HepG2 (cell line): ENCODE measurements around the gene PTPN14. TPM values are rescaled to one million over a fixed set of nuclear protein-coding genes. Genes with fewer than 3 reads are reported as not detected.

Experiments used
- ATAC-seq: fragments of 200-7000 bp; cut with Tn5 transposase; 3 replicates; pipeline ENCODE4 v1.9.1; 2020; ENCODE audit warnings: mild to moderate bottlenecking, moderate library complexity
- BruUV-seq: library from RNA; stranded (reverse); fragments of 400-500 nt; replicated peaks from 2 replicates; lab custom pipeline; 2021; lab: Mats Ljungman, UMichigan
- CTCF ChIA-PET: fragments of 300-600 bp; formaldehyde crosslinking; extraction: SDS; loops from one replicate; lab custom pipeline; 2021; ENCODE audit warnings: low total read pairs, inconsistent platforms, low intra/inter-chr PET ratio; lab: Yijun Ruan, JAX
- POLR2A ChIA-PET: fragments of 350-600 bp; sonication (Branson Sonifier 250); formaldehyde crosslinking; loops from one replicate; lab custom pipeline; 2020; ENCODE audit warnings: antibody characterized with exemption, inconsistent platforms; lab: Yijun Ruan, JAX
- DNase-seq: peaks from one replicate; pipeline ENCODE4 v3.0.0-alpha.2; 2015; ENCODE audit warnings: low spot score
- FAIRE-seq: peaks from 3 replicates; lab custom pipeline; 2011; peaks lifted over from hg19 to GRCh38; lab: Jason Lieb, UNC
- H2AFZ ChIP-seq: one replicate; pipeline ENCODE4 v1.6.1; 2011; ENCODE audit warnings: low read length, inconsistent platforms
- H3K27ac ChIP-seq: fragments of 300-600 bp; 3 replicates; pipeline ENCODE4 v1.8.0; 2011; ENCODE audit warnings: mixed run types, mild to moderate bottlenecking, mixed read lengths, low read length, inconsistent platforms; ENCODE audit not compliant: insufficient read depth; ENCODE audit errors: extremely low read length
- H3K27me3 ChIP-seq, 2 experiments: fragments of 200-600 bp in 1 of 2; 2 replicates in 1 of 2; 3 replicates in 1 of 2; pipeline versions ENCODE4 v1.6.0 to v1.8.0; 2011; ENCODE audit warnings: low read length in 2 of 2, mild to moderate bottlenecking in 2 of 2, moderate library complexity in 2 of 2, inconsistent platforms in 1 of 2; ENCODE audit not compliant: insufficient read depth in 2 of 2, control insufficient read depth in 1 of 2
- H3K36me3 ChIP-seq, 2 experiments: fragments of 200-600 bp in 1 of 2; replicated peaks in 1 of 2; 2 replicates in 1 of 2; 3 replicates in 1 of 2; pipeline versions ENCODE4 v1.5.1 to v1.8.0; 2011; ENCODE audit warnings: low read length in 2 of 2, inconsistent platforms in 1 of 2; ENCODE audit not compliant: insufficient read depth in 2 of 2, control insufficient read depth in 1 of 2
- H3K4me1 ChIP-seq: 2 replicates; pipeline ENCODE4 v1.5.1; 2012; ENCODE audit warnings: low read length, inconsistent platforms; ENCODE audit not compliant: insufficient read depth
- H3K4me2 ChIP-seq: 2 replicates; pipeline ENCODE4 v1.6.0; 2011; ENCODE audit warnings: low read depth, low read length, inconsistent platforms
- H3K4me3 ChIP-seq, 3 experiments: fragments of 200-600 bp in 1 of 3; sonication (generic), shearing (Covaris generic) in 1 of 3; replicated peaks in 1 of 3; 2 replicates each; pipeline ENCODE4 v1.5.1; 2011 to 2016; ENCODE audit warnings: low read length in 3 of 3, inconsistent platforms in 2 of 3, low read depth in 2 of 3, mild to moderate bottlenecking in 2 of 3, control low read depth in 1 of 3, mixed read lengths in 1 of 3; ENCODE audit not compliant: insufficient read depth in 1 of 3
- H3K79me2 ChIP-seq: one replicate; pipeline ENCODE4 v1.6.1; 2011; ENCODE audit warnings: low read length, inconsistent platforms; ENCODE audit not compliant: insufficient read depth
- H3K9ac ChIP-seq: 2 replicates; pipeline ENCODE4 v1.6.0; 2011; ENCODE audit warnings: mild to moderate bottlenecking, low read depth, low read length, inconsistent platforms; ENCODE audit not compliant: insufficient read depth
- H3K9me3 ChIP-seq: 2 replicates; pipeline ENCODE4 v1.5.1; 2012; ENCODE audit warnings: mild to moderate bottlenecking, low read length
- H4K20me1 ChIP-seq: 2 replicates; pipeline ENCODE4 v1.6.0; 2011; ENCODE audit warnings: inconsistent platforms, mild to moderate bottlenecking, low read length, moderate library complexity; ENCODE audit not compliant: insufficient read depth
- CEBPB ChIP-seq: IDR thresholded peaks from 2 replicates; pipeline ENCODE4 v1.6.1; 2011; ENCODE audit warnings: low read depth, low read length, improper control_type of control experiment, borderline replicate concordance
- HHEX ChIP-seq: IDR thresholded peaks from 2 replicates; pipeline ENCODE4 v1.6.1; 2016; ENCODE audit warnings: control low read depth
- HNF4A ChIP-seq: sonication (generic); formaldehyde crosslinking; IDR thresholded peaks from 2 replicates; pipeline ENCODE4 v1.4.0; 2020; ENCODE audit warnings: missing genetic modification reagents
- HNRNPL ChIP-seq: fragments of 200-400 bp; formaldehyde crosslinking; IDR thresholded peaks from 2 replicates; pipeline ENCODE4 v1.6.1; 2017; ENCODE audit warnings: mild to moderate bottlenecking, low read depth, low read length
- MEIS2 ChIP-seq: sonication (generic); formaldehyde crosslinking; IDR thresholded peaks from 2 replicates; pipeline ENCODE4 v1.9.0; 2021; ENCODE audit warnings: mild to moderate bottlenecking, missing genetic modification reagents
- NAIF1 ChIP-seq: sonication (generic); formaldehyde crosslinking; IDR thresholded peaks from 2 replicates; pipeline ENCODE4 v1.5.0; 2020; ENCODE audit warnings: mild to moderate bottlenecking, missing genetic modification reagents, borderline replicate concordance
- RFX1 ChIP-seq: fragments of 450-650 bp; IDR thresholded peaks from 2 replicates; pipeline ENCODE4 v1.6.1; 2017
- SKIL ChIP-seq: sonication (generic); formaldehyde crosslinking; IDR thresholded peaks from 2 replicates; pipeline ENCODE4 v1.8.0; 2022; ENCODE audit warnings: missing genetic modification reagents, mild to moderate bottlenecking, moderate library complexity, borderline replicate concordance
- SMAD3 ChIP-seq: sonication (generic); formaldehyde crosslinking; IDR thresholded peaks from 2 replicates; pipeline ENCODE4 v1.4.0; 2020; ENCODE audit warnings: missing genetic modification reagents
- TEAD3 ChIP-seq: optimal IDR thresholded peaks from 2 replicates; pipeline ENCODE3; 2016; ENCODE audit warnings: borderline replicate concordance
- ZNF776 ChIP-seq: sonication (generic); formaldehyde crosslinking; IDR thresholded peaks from 2 replicates; pipeline ENCODE4 v1.4.0; 2020; ENCODE audit warnings: mild to moderate bottlenecking, missing genetic modification reagents
- WGBS: methylation state at CpG from one replicate; pipeline ENCODE4 v1.1.6; 2017; ENCODE audit warnings: low lambda C conversion rate; 5-methylcytosine and 5-hydroxymethylcytosine counted together
- in situ Hi-C: cut with HindIII; loops from 2 replicates; pipeline ENCODE4 v1.10.0; 2017; ENCODE audit warnings: low pct_unique_long_range_greater_than_20kb; ENCODE audit not compliant: extremely low pct_ligation_motif_present
- intact Hi-C: fragments of 100-400 bp; cut with micrococcal nuclease; formaldehyde crosslinking; loops from one replicate; pipeline ENCODE4 v1.10.0; 2022; ENCODE audit not compliant: unreplicated experiment
- polyA plus RNA-seq, 8 experiments: library from polyadenylated mRNA; depleted of rRNA in 3 of 8; stranded (reverse) in 7 of 8; unstranded in 1 of 8; fragments of >200 nt; fragmentation: Illumina TruSeq in 4 of 8; extraction: Trizol in 4 of 8; gene quantifications; 2 replicates each; pipeline versions ENCODE4 v1.2.1 to v1.2.3, GENCODE V29; 2011 to 2016; ENCODE audit warnings: low read depth in 4 of 8, missing spikeins in 1 of 8, mixed read lengths in 1 of 8; ENCODE audit not compliant: insufficient read depth in 1 of 8
- total RNA-seq, 5 experiments: library from RNA; depleted of rRNA; stranded (reverse); fragments of >200 nt; fragmentation: Illumina TruSeq; extraction: Trizol; gene quantifications; 2 replicates each; pipeline ENCODE4 v1.2.3, GENCODE V29; 2016; ENCODE audit warnings: low read depth in 1 of 5
- TF ChIP-seq, protein P1 (sequence below): IDR thresholded peaks from 2 replicates; pipeline ENCODE4 v1.6.1; 2016; ENCODE audit warnings: missing genetic modification reagents, missing compliant biosample characterization
- TF ChIP-seq, protein P2 (sequence below): sonication (generic); formaldehyde crosslinking; IDR thresholded peaks from 2 replicates; pipeline ENCODE4 v1.4.0; 2020; ENCODE audit warnings: missing genetic modification reagents, low read depth, mild to moderate bottlenecking, borderline replicate concordance
- TF ChIP-seq, protein P3 (sequence below): sonication (generic); formaldehyde crosslinking; IDR thresholded peaks from 2 replicates; pipeline ENCODE4 v1.8.0; 2022; ENCODE audit warnings: mild to moderate bottlenecking, missing genetic modification reagents

Gene PTPN14
- total and polyA plus RNA-seq, 2 of the 13 experiments (the other 11 are each of a cell fraction or from before 2014, with no cell fraction given) = 3.9 to 4.7 TPM

GRCh38 chr1:214360116-214360515 is 191.3 kb downstream of the PTPN14 start:
- ATAC-seq = peak; percentile 61
- Histone ChIP-seq H3K4me2 (no peak overlapping the region), H4K20me1 (no peaks in the 10 kb centered on the region), H3K4me1 (0 out of 2 replicates have a peak, but pooled peaks cover 7% of the 10 kb centered on the region), H3K4me3 (no peak overlapping the region), H3K9ac (no peak overlapping the region), H3K27me3 (no peaks in the 10 kb centered on the region), H3K9me3 (no peaks in the 10 kb centered on the region), H2AFZ (no peak overlapping the region), H3K27ac (no peak overlapping the region), H3K79me2 (no peaks in the 10 kb centered on the region), H3K36me3 (peaks cover 8 to 10% of the 10 kb centered on the region in 2 experiments; a peak in 4 of 5 replicates)
- intact Hi-C loops = no loop called here
- WGBS = 57% methylated on average over 5 of the region's 5 CpGs
- CTCF ChIA-PET = no interaction called here
- POLR2A ChIA-PET = no interaction called here
- DNase-seq = peak; percentile 16
- no peak for FAIRE-seq
- BruUV-seq = no TSS peak
- in situ Hi-C loops = no loop called here
- TF ChIP-seq, protein P1, sequence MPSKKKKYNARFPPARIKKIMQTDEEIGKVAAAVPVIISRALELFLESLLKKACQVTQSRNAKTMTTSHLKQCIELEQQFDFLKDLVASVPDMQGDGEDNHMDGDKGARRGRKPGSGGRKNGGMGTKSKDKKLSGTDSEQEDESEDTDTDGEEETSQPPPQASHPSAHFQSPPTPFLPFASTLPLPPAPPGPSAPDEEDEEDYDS (CRISPR knock-in tag) = no peak
- TF ChIP-seq HNF4A (CRISPR knock-in tag) (0 out of 2 replicates have a peak, but pooled peaks have one; percentile 33), CEBPB (peak; percentile 41; the same call in 1 of the 2 replicates)

GRCh38 chr1:214354440-214355148 is 196.8 kb downstream of the PTPN14 start:
- Histone ChIP-seq H4K20me1 (no peaks in the 10 kb centered on the region), H3K79me2 (no peaks in the 10 kb centered on the region), H3K36me3 (peaks cover 5% of the 10 kb centered on the region in 2 experiments; a peak in 1 of 5 replicates), H3K9ac (no peak overlapping the region), H3K27ac (no peak overlapping the region), H3K4me3 (no peak overlapping the region), H3K4me1 (no peaks in the 10 kb centered on the region), H3K27me3 (no peaks in the 10 kb centered on the region), H3K4me2 (no peak overlapping the region), H2AFZ (no peak overlapping the region), H3K9me3 (no peaks in the 10 kb centered on the region)
- no peak for DNase-seq
- 83% methylated on average over 4 of the region's 4 CpGs for WGBS
- in situ Hi-C loops = no loop called here
- ChIA-PET POLR2A (no interaction called here), CTCF (no interaction called here)
- no peak for ATAC-seq
- FAIRE-seq = no peak
- no TSS peak for BruUV-seq
- intact Hi-C loops = no loop called here
- no peak for TF ChIP-seq HHEX (CRISPR knock-in tag)
- TF ChIP-seq NAIF1 (CRISPR knock-in tag) = no peak
- no peak for TF ChIP-seq TEAD3 (CRISPR knock-in tag)
- TF ChIP-seq, protein P2, sequence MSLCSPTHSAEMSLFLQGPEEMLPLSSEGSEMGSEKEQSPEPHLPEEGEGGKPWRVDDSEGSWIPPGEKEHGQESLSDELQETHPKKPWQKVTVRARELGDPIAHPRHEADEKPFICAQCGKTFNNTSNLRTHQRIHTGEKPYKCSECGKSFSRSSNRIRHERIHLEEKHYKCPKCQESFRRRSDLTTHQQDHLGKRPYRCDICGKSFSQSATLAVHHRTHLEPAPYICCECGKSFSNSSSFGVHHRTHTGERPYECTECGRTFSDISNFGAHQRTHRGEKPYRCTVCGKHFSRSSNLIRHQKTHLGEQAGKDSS (CRISPR knock-in tag) = no peak
- TF ChIP-seq MEIS2 (CRISPR knock-in tag) = no peak
- no peak for TF ChIP-seq RFX1
- TF ChIP-seq ZNF776 (CRISPR knock-in tag) = no peak
- TF ChIP-seq, protein P3, sequence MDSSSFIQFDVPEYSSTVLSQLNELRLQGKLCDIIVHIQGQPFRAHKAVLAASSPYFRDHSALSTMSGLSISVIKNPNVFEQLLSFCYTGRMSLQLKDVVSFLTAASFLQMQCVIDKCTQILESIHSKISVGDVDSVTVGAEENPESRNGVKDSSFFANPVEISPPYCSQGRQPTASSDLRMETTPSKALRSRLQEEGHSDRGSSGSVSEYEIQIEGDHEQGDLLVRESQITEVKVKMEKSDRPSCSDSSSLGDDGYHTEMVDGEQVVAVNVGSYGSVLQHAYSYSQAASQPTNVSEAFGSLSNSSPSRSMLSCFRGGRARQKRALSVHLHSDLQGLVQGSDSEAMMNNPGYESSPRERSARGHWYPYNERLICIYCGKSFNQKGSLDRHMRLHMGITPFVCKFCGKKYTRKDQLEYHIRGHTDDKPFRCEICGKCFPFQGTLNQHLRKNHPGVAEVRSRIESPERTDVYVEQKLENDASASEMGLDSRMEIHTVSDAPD = no peak
- no peak for TF ChIP-seq SKIL (CRISPR knock-in tag)
- TF ChIP-seq SMAD3 (CRISPR knock-in tag) = no peak
- TF ChIP-seq HNRNPL = no peak
